Measurements from ENCODE around the gene DYDC2.
"Not testable (repeated sequence)": the region's sequence is repeated elsewhere in the genome, so short reads cannot be mapped to it uniquely, and the experiment has no call there.

DYDC2 gene, protein sequence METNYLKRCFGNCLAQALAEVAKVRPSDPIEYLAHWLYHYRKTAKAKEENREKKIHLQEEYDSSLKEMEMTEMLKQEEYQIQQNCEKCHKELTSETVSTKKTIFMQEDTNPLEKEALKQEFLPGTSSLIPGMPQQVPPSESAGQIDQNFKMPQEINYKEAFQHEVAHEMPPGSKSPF

GRCh38 chr10:80356563-80356988 is at the start of gene DYDC2, which contains the start of gene DYDC1:
Gene DYDC2 (plus strand): TSS chr10:80356781. CDS start chr10:80362444, 5,663 bp downstream.
Gene DYDC1 (minus strand): TSS chr10:80356755. CDS start chr10:80352601, 4,154 bp downstream.
- DNase-seq, result peak; percentile 77

DNA sequence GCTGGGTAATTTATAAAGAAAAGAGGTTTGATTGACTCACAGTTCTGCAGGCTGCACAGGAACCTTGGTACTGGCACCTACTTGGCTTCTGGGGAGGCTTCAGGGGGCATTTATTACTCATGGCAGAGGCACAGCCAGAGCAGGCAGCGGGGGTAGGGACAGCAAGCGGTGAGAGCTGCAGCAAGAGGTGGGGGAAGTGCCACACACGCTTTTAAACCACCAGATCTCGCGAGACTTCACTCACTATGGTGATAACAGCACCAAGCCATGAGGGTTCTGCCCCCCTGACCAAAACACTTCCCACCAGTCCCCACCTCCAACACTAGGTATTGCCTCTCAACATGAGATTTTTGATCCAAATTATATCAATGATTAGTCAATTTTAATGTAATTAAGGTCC is 43.1 kb upstream of the DYDC2 start:
- no peak for DNase-seq

DNA sequence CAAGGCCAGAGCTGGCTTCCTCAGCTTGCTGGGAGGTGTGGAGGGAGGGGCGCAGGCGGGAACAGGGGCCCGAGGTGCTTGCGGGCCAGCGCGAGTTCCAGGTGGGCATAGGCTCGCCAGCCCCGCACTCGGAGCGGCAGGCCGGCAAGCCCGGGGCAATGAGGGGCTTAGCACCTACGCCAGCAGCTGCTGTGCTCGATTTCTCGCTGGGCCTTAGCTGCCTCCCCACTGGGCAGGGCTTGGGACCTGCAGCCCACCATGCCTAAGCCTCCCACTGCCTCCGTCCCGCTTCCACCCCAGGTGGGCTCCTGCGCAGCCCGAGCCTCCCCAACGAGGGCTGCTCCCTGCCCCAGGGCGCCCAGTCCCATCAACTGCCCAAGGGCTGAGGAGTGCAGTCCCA is 41.2 kb upstream of the DYDC2 start:
- DNase-seq, result no peak

DNA sequence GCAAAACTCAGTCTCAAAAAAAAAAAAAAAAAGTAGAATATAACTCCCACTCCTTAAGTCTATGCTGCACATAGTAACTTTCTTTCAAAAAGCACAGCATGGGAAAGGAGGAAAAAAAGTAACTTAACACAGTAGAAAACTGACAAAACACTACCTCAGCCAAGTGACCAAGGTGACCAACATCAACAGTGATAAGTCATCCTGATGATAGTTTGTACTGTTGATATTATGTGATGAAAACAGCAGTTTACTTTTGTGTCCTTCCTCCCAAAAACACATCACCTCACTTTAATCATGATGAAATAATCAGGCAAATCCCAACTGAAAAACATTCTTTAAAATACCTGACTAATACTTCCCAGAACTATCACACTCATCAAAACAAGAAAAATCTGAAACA is 37.8 kb upstream of the DYDC2 start:
- no peak for DNase-seq

GRCh38 chr10:80319318-80319717 is 37.3 kb upstream of the DYDC2 start:
- DNase-seq, result no peak

DNA sequence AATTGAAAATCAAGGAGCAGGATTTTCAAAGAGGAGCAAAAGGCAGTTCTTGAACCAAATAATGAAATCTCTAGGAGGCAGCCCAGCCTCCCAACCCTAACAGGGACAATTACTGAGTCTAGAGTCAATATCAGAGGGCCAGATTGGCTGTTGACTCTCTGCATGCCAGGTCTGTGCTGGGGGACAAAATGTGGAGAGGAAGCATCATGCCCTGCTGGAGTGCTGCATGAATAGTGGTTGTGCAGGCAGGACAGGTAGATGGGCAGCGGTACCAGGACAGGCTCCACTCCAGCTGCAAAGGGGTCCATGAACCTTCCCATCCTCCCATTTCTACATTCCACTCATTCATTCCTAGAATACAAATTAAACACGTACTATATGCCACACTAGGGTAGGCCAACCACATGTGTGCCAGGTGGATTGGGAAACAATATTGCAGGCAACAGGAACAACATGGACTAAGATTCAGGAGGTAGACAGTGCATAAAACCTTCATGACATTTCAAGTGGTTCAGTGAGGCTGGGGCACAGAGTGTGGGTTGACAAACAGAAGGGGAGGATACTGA is 36.8 kb upstream of the DYDC2 start:
- DNase-seq, result no peak

DNA sequence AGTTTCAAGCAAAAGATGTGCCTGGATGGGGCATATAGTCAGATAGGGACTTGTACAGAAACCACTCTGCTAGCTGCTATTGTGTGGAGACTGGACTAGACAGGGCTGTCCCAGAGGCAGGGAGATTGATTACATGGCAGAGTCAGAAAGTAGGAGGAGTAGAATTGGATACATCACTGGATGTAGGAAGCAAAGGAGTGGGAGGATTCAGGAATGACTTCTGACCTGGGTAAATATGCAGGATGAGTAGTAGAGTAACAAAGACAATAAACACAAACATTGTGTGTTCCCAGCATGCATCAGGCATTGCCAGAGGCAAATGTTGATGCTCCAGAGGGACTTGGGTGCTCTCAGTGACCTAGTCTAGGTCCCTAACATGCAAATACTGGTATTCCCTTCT is 36.2 kb upstream of the DYDC2 start:
- DNase-seq, result no peak

GRCh38 chr10:80321183-80321582 is 35.4 kb upstream of the DYDC2 start:
- no peak for DNase-seq

GRCh38 chr10:80322158-80322557 is 34.4 kb upstream of the DYDC2 start:
- DNase-seq, result no peak

GRCh38 chr10:80322711-80323110 is 33.9 kb upstream of the DYDC2 start:
- no peak for DNase-seq

DNA sequence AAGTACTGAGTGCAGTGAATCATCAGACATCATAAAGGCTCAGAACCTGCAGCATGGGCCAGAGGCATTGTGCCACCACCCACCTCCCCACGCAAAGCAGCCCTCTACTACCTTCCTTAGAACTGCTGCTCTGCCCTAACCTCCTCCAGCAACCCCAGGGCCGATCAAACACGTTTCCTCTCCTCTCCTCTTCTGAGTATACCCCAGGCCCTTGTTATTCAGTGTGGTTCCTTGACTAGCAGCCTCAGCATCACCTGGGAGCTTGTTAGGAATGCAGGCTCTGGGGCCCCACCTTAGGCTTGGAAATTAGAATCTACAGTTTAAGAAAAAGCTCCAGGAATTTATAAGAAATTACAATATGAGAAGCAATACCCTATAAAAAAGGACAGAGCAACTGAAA is 33.3 kb upstream of the DYDC2 start:
- DNase-seq, result no peak

GRCh38 chr10:80324086-80324485 is 32.5 kb upstream of the DYDC2 start:
- DNase-seq, result no peak

- no peak for DNase-seq
These were observed 31.7 kb upstream of the DYDC2 start for GRCh38 chr10:80324891-80325364.

DNA sequence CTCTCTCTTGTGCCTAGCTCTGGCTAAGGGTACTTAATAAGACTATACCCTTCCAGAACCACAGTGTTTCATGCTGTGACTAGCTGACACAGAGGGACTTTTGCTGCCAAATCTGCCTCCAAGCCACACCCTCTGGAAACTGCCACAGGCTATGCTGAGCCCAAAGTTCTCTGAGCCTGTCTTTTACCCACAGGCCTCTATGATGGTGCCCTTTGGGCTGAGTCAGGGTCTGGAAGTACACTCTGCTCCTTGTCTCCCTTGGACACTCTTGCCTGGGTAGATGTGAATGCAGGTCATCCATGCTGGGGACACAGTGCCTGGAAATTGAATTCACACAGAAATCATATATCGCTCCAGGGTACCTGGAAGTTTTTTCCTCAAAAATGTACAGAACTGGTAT is 22.6 kb upstream of the DYDC2 start:
- no peak for DNase-seq

DNA sequence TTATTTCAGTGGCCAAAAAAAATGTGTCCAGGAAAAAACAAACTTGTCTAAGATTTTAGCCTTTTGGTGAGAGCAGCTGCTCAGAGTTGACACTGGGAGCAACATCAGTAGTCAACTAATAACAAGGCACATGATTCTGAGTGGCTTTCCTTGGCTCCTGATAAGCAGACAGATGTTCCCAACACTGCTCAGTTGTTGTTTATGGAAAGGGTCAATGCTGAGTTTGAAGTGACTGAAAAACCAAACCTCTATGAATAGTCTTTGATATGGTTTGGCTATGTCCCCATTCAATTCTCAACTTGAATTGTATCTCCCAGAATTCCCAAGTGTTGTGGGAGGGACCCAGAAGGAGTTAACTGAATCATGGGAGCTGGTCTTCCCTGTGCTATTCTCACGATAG is 12.3 kb upstream of the DYDC2 start:
- no peak for DNase-seq

- DNase-seq, result no peak
These were observed 11.7 kb upstream of the DYDC2 start for GRCh38 chr10:80344912-80345311.

DNA sequence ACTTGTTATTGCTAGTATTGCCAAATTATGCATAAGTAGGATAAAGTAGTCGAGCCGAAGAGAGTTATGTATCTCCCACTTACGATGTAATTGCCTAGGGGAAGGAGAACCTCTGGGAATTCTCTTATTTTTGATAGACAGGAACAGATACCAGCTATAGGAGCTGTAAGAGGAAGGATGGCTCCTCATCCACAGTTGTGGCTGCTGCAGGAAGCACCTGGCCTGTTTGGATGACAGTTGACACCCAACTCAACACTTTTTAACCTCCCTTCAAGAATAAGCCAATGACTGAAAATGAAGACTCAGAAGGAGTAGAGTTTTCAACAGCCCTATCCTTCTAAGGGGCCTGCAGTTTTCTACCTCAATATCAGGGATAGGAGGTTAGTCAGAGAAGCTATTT is 6.3 kb upstream of the DYDC2 start:
- no peak for DNase-seq

DNA sequence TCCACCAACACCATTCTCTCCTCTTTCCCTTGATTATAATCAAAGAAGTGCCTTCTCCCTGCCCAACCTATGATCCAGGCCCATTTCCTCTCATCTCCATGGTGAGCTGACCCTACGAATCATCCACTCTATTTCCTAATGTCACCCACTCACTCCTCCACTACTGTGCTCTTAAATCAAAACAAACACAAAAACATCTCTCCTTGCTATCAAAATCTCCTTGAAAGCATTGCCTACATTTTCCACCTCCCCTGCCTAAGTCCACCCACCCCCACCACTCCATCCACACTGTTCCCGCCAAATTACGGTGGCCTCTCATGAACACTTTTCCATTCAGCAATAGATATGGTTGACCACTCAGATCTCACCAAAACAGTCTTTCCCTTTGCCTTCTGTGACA is 5.4 kb upstream of the DYDC2 start:
- no peak for DNase-seq

DNA sequence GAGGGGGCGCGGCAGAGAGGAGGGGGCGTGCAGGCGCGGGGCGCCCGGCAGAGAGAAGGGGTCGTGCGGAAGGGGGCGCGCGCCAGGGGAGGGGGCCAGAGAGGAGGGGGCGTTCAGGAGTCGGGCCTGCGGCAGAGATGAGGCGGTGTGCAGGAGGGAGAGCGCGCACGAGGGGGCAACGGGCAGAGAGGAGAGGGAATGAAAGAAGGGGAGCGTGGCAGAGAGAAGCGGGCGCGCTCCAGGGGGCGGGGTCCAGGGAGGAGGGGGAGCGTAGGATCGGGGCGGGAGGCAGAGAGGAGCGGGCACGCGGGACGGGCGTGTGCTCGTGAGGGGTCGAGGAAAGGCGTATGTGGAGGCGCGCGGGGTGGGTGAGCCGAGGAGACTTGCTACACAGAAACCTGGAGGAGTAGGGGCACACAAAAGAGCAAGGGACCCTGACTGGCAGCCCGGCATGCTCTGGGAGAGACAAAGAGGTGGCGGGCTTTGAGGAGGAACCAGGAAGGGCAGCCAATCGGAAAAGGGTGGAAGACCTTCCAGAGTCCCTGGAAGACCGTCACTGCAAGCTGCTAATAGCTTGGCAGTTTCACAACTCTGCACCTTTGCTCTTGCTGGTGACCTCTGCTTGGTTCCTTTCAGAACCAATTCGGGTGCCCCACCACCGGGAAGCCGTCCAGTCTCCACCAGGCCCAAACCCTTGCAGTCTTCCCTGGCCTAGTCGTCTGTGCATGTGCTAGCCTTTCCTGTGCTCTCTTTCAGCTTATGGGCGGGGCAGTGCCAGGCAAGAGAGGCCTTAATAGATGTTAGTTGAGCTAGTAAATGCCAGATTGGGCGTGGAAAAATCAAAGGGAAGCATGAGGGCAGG is 639 bp downstream of the DYDC2 start:
- DNase-seq, result peak; percentile 57

- DNase-seq, result no peak
These were observed 1.2 kb downstream of the DYDC2 start for GRCh38 chr10:80357851-80358125.

GRCh38 chr10:80358925-80359324 is 2.3 kb downstream of the DYDC2 start:
- not testable (repeated sequence) for DNase-seq

DNA sequence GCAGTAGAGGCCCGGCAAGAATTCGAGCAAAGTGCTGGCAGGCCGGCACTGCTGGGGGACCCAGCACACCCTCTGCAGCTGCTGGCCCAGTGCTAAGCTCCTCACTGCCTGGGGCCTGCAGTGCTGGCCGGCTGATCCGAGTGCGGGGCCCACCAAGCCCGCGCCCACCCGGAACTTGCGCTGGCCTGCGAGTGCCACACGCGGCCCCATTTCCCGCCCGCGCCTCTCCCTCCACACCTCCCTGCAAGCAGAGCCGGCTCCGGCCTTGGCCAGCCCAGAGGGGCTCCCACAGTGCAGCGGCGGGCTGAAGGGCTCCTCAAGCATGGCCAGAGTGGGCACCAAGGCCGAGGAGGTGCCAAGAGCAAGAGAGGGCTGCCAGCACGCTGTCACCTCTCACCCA is 3.1 kb downstream of the DYDC2 start:
- no peak for DNase-seq

GRCh38 chr10:80365510-80365909 is 8.9 kb downstream of the DYDC2 start:
- DNase-seq, result no peak

- no peak for DNase-seq
These were observed 14.9 kb downstream of the DYDC2 start for GRCh38 chr10:80371467-80371866.
